ENCODE data around the gene DOK7.

DOK7 gene

GRCh38 chr4:3462790-3463415 lies at the start of gene DOK7:
Gene DOK7, plus strand, starts transcription at chr4:3463306. Its CDS starts 70 bp downstream, at chr4:3463376.
- DNase-seq: no peak
- Mint-ChIP-seq H3K27me3 (peaks cover 19% of the 10 kb centered on the region), H3K9me3 (no peaks in the 10 kb centered on the region), H3K27ac (no peak within 1 kb of the TSS), H3K4me3 (no peak within 1 kb of the TSS), H3K36me3 (ENCODE audit: low read depth) (no peaks in the 10 kb centered on the region), H3K4me1 (no peaks in the 10 kb centered on the region)
- ATAC-seq: no peak

DNA sequence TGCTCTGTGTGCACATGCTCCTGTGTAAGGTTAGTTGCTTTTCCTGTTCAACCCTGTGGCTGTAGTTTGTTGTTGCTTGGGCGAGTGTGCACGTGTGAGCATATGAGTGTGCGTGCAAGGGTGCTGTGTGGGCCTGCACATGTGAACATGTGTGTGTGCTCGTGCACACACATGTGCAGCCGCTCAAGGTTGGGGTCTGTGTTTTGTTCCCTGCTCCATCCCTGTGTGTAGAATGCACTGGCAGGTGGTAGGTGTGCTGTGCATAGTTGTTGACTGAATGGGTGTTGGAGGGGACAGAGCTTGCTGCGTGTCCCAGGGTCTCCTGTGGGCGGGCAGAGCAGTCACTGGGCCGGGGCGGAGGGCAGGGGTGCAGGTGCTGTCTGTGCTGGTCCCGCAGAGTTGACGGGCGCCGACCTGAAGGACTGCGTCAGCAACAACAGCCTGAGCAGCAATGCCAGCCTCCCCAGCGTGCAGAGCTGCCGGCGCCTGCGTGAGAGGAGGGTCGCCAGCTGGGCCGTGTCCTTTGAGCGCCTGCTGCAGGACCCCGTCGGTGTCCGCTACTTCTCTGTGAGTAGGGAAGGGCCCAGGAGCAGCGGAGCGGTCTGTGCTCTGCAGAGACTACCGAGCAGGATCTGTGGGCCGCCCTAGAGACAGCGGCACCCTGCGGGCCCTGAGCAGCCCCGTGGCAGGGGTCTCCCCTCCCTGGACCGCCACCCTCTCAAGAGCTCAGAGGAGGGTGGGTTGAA lies 49.3 kb upstream of the DOK7 start:
- Mint-ChIP-seq H3K9me3 (no peaks in the 10 kb centered on the region), H3K36me3 (ENCODE audit: low read depth) (no peaks in the 10 kb centered on the region), H3K4me3 (no peak overlapping the region), H3K27me3 (no peaks in the 10 kb centered on the region), H3K27ac (no peak overlapping the region), H3K4me1 (no peaks in the 10 kb centered on the region)
- DNase-seq: no peak
- ATAC-seq: no peak

DNA sequence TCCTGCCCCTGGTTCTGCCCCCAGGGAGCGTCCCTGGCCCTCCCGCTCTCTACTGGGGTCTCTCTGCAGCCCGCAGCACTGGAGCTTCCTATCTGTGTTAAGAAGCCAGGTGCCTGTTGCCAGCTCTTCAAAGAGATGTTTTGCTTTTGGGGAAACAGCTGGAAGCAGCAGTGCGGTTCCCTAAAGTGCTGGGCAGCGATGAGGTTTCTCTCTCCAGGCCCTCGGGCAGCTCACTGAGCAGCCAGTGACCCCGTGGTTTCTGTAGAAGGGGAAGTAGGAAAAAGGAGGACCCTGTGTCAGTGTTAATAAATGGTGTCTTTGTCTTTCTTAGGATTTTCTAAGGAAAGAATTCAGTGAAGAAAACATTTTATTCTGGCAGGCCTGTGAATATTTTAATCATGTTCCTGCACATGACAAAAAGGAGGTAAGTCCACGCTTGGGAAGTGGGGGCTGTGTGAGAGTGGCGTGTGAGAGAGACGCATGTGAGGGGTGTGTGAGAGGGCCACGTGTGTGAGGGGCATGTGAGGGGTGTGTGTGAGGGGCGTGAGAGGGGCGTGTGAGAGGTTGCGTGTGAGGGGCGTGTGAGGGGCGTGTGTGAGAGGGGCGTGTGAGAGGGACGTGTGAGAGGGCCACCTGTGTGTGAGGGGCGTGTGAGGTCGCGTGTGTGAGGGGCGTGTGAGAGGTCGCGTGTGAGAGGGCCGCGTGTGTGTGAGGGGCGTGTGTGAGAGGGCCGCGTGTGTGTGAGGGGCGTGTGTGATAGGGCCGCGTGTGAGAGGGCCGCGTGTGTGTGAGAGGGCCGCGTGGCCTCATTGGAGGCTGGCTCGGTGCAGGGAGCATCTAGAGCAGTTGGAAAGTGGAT lies 48.5 kb upstream of the DOK7 start:
- no peaks in the 10 kb centered on the region for H3K9me3 Mint-ChIP-seq
- no peaks in the 10 kb centered on the region for H3K4me1 Mint-ChIP-seq
- ATAC-seq (no peak), DNase-seq (no peak)
- no peaks in the 10 kb centered on the region for H3K36me3 Mint-ChIP-seq (ENCODE audit: low read depth)
- H3K4me3 Mint-ChIP-seq: no peak overlapping the region
- H3K27ac Mint-ChIP-seq: no peak overlapping the region
- no peaks in the 10 kb centered on the region for H3K27me3 Mint-ChIP-seq

GRCh38 chr4:3415471-3416141 lies 47.5 kb upstream of the DOK7 start:
- Mint-ChIP-seq H3K27me3 (no peaks in the 10 kb centered on the region), H3K36me3 (ENCODE audit: low read depth) (no peaks in the 10 kb centered on the region), H3K9me3 (no peaks in the 10 kb centered on the region), H3K4me3 (no peak overlapping the region), H3K27ac (no peak overlapping the region), H3K4me1 (no peaks in the 10 kb centered on the region)
- ATAC-seq: no peak
- DNase-seq: no peak

GRCh38 chr4:3416270-3416669 lies 46.8 kb upstream of the DOK7 start:
- H3K9me3 Mint-ChIP-seq: no peaks in the 10 kb centered on the region
- H3K4me1 Mint-ChIP-seq: no peaks in the 10 kb centered on the region
- DNase-seq (no peak), ATAC-seq (no peak)
- H3K27ac Mint-ChIP-seq: no peak overlapping the region
- H3K27me3 Mint-ChIP-seq: no peaks in the 10 kb centered on the region
- no peak overlapping the region for H3K4me3 Mint-ChIP-seq
- H3K36me3 Mint-ChIP-seq (ENCODE audit: low read depth): no peaks in the 10 kb centered on the region

DNA sequence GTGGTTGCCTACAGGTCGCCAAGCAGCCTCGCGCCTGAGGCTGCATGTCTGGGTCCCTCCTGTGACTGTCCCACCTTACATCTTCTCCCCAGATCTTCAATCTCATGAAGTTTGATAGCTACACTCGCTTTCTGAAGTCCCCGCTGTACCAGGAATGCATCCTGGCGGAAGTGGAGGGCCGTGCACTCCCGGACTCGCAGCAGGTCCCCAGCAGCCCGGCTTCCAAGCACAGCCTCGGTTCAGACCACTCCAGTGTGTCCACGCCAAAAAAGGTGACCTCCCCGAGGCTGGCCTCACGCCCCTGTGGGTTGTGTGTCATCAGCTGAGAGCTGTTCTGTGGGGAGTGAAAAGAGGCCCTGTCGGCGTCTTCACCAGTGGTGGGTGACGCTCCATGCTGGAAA lies 46.3 kb upstream of the DOK7 start:
- no peak overlapping the region for H3K27ac Mint-ChIP-seq
- no peaks in the 10 kb centered on the region for H3K27me3 Mint-ChIP-seq
- H3K9me3 Mint-ChIP-seq: no peaks in the 10 kb centered on the region
- no peak overlapping the region for H3K4me3 Mint-ChIP-seq
- ATAC-seq (no peak), DNase-seq (no peak)
- no peaks in the 10 kb centered on the region for H3K4me1 Mint-ChIP-seq
- H3K36me3 Mint-ChIP-seq (ENCODE audit: low read depth): no peaks in the 10 kb centered on the region

DNA sequence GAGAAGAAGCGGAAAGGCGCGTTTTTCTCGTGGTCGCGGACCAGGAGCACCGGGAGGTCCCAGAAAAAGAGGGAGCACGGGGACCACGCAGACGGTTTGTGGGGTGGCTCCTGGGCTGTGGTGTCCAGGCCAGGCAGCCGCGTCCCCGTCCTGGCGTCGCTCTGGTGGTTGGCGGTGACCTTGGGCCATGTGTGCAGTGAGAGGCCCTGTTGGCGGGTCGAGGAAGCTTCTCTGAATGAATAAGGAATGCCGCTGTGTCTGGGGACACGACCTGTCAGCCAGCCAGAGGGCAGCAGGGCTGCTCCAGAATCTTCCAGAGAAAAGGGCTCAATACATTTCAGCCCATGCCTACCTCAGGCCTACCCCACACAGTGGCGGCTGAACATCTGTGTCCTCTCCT lies 45.7 kb upstream of the DOK7 start:
- Mint-ChIP-seq H3K27ac (no peak overlapping the region), H3K4me3 (no peak overlapping the region), H3K4me1 (no peaks in the 10 kb centered on the region), H3K27me3 (no peaks in the 10 kb centered on the region), H3K9me3 (no peaks in the 10 kb centered on the region), H3K36me3 (ENCODE audit: low read depth) (no peaks in the 10 kb centered on the region)
- DNase-seq (no peak), ATAC-seq (no peak)

DNA sequence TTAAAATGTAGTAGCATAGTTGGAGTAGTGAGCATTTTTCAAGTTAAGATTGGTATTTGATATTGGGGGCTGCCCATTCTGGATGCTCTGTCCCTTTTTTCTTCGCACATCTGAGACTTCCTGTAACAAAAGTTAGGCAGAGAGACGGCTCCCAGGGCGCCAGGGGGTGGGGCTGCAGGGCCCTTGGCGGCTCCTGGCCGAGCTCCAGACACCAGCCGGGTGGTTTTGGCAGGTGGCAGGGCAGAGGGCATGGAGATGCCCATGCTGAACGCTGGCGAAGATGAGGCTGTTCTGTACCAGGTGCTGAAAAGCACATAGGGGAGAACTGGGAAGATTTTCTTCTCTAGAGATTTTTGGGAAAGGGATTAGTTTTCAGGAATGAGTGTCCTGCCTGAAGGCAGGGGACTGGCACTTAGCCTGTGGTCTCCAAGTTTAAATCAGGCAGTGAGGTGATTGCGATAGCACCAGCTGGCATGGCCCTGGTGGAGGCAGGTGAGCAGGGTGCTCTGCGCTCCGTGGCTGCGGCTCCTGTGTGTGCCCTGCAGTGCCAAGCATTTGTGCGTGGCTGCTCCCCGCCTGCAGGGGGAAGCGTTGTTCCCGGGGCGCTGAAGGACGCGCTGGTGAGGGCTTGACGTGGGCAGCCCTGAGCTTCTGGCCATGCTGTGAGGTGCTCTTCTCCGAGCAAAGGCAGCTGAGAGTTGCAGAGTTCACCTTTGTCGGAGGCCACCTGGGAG lies 44.9 kb upstream of the DOK7 start:
- Mint-ChIP-seq H3K36me3 (ENCODE audit: low read depth) (no peaks in the 10 kb centered on the region), H3K4me3 (no peak overlapping the region), H3K9me3 (no peaks in the 10 kb centered on the region), H3K27me3 (no peaks in the 10 kb centered on the region), H3K27ac (no peak overlapping the region), H3K4me1 (no peaks in the 10 kb centered on the region)
- no peak for DNase-seq
- no peak for ATAC-seq

- no peak overlapping the region for H3K27ac Mint-ChIP-seq
- DNase-seq: no peak
- H3K36me3 Mint-ChIP-seq (ENCODE audit: low read depth): no peaks in the 10 kb centered on the region
- no peaks in the 10 kb centered on the region for H3K9me3 Mint-ChIP-seq
- H3K4me3 Mint-ChIP-seq: no peak overlapping the region
- H3K27me3 Mint-ChIP-seq: no peaks in the 10 kb centered on the region
- no peak for ATAC-seq
- no peaks in the 10 kb centered on the region for H3K4me1 Mint-ChIP-seq
Observed at GRCh38 chr4:3419836-3420605, 43.1 kb upstream of the DOK7 start.

GRCh38 chr4:3420606-3420955 lies 42.5 kb upstream of the DOK7 start:
- Mint-ChIP-seq H3K27me3 (no peaks in the 10 kb centered on the region), H3K27ac (no peak overlapping the region), H3K9me3 (no peaks in the 10 kb centered on the region), H3K36me3 (ENCODE audit: low read depth) (no peaks in the 10 kb centered on the region), H3K4me3 (no peak overlapping the region), H3K4me1 (no peaks in the 10 kb centered on the region)
- DNase-seq (no peak), ATAC-seq (peak; percentile 64)

- DNase-seq: no peak
- Mint-ChIP-seq H3K4me1 (no peaks in the 10 kb centered on the region), H3K36me3 (ENCODE audit: low read depth) (no peaks in the 10 kb centered on the region), H3K9me3 (no peaks in the 10 kb centered on the region), H3K4me3 (no peak overlapping the region), H3K27me3 (no peaks in the 10 kb centered on the region), H3K27ac (no peak overlapping the region)
- ATAC-seq: no peak
Observed at GRCh38 chr4:3420956-3421355, 42.1 kb upstream of the DOK7 start.

DNA sequence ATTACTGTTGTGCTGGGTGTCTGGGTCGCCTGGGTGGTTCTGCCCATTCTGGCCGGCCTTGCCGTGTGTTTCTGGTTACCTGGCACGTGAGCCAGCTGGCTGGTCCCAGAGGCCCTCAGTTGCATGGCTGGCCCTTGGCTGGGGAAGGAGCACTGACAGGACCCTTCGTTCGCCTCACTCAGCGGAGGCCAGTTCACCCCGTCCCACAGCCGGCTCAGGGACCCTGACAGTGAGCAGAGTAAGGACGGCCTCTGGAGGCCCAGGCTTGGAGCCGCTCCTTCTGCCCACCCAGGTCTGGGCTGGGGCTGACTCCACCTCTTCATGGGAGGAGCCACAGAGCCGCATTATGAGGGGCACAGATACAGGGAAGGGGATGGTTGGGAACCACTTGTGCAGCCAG lies 41.6 kb upstream of the DOK7 start:
- H3K27me3 Mint-ChIP-seq: no peaks in the 10 kb centered on the region
- no peak overlapping the region for H3K27ac Mint-ChIP-seq
- no peak overlapping the region for H3K4me3 Mint-ChIP-seq
- ATAC-seq: no peak
- H3K36me3 Mint-ChIP-seq (ENCODE audit: low read depth): no peaks in the 10 kb centered on the region
- no peaks in the 10 kb centered on the region for H3K4me1 Mint-ChIP-seq
- DNase-seq: no peak
- no peaks in the 10 kb centered on the region for H3K9me3 Mint-ChIP-seq

GRCh38 chr4:3422241-3422801 lies 40.8 kb upstream of the DOK7 start:
- Mint-ChIP-seq H3K4me3 (no peak overlapping the region), H3K27ac (no peak overlapping the region), H3K4me1 (no peaks in the 10 kb centered on the region), H3K27me3 (no peaks in the 10 kb centered on the region), H3K9me3 (no peaks in the 10 kb centered on the region), H3K36me3 (ENCODE audit: low read depth) (no peaks in the 10 kb centered on the region)
- ATAC-seq (no peak), DNase-seq (no peak)
